B cell (primary cell): Measurements from ENCODE around the gene TECR. TPM values are rescaled to one million over a fixed set of nuclear protein-coding genes. Genes with fewer than 3 reads are reported as not detected.

Experiments
- ATAC-seq: fragments of 200-7000 bp; cut with Tn5 transposase; one replicate; pipeline ENCODE4 v1.10.0; 2021; ENCODE audit warnings: low read depth, mild to moderate bottlenecking, moderate number of reproducible peaks, moderate library complexity
- CTCF ChIA-PET: fragments of 350-600 bp; sonication (Branson Sonifier 250); formaldehyde crosslinking; loops from one replicate; lab custom pipeline; 2021; ENCODE audit warnings: antibody characterized with exemption, inconsistent platforms; lab: Charles Lee
- POLR2A ChIA-PET: fragments of 350-600 bp; sonication (Branson Sonifier 250); formaldehyde crosslinking; loops from one replicate; lab custom pipeline; 2021; ENCODE audit warnings: antibody characterized with exemption; lab: Charles Lee
- DNase-seq: peaks from one replicate; pipeline ENCODE4 v3.0.0; 2013
- H2AFZ ChIP-seq: 2 replicates; pipeline ENCODE4 v1.6.1; 2012; ENCODE audit warnings: mild to moderate bottlenecking, low read depth, low read length; ENCODE audit not compliant: insufficient read depth, poor library complexity, severe bottlenecking
- H3K27ac ChIP-seq, 2 donors: 1 replicate in 1 of 2; 2 replicates in 1 of 2; pipeline ENCODE4 v1.5.1; 2012 to 2013; ENCODE audit warnings: low read length in 2 of 2, mild to moderate bottlenecking in 2 of 2, moderate library complexity in 1 of 2
- H3K27me3 ChIP-seq, 4 experiments: fragments of 200-600 bp in 1 of 4; sonication (generic) in 1 of 4; replicated peaks in 1 of 4; 1 replicate in 2 of 4; 2 replicates in 2 of 4; pipeline versions ENCODE4 v1.6.1 to v1.7.0; 2013 to 2016; ENCODE audit warnings: low read length in 3 of 4, mild to moderate bottlenecking in 2 of 4, mixed read lengths in 1 of 4, moderate library complexity in 1 of 4; ENCODE audit not compliant: insufficient read depth in 4 of 4, control insufficient read depth in 3 of 4; ENCODE audit errors: control extremely low read depth in 1 of 4
- H3K36me3 ChIP-seq, 2 experiments: replicated peaks in 1 of 2; 1 replicate in 1 of 2; 2 replicates in 1 of 2; pipeline versions ENCODE4 v1.6.1 to v1.7.1; 2013; ENCODE audit warnings: low read length in 1 of 2; ENCODE audit not compliant: insufficient read depth in 2 of 2, control insufficient read depth in 1 of 2; ENCODE audit errors: control extremely low read depth in 1 of 2, extremely low read depth in 1 of 2
- H3K4me1 ChIP-seq, 2 donors: fragments of 200-600 bp in 1 of 2; sonication (generic) in 1 of 2; 1 replicate in 1 of 2; 2 replicates in 1 of 2; pipeline versions ENCODE4 v1.5.1 to v1.6.1; 2013 to 2017; ENCODE audit warnings: low read length in 2 of 2; ENCODE audit not compliant: control insufficient read depth in 2 of 2, insufficient read depth in 2 of 2
- H3K4me2 ChIP-seq: replicated peaks from 2 replicates; pipeline ENCODE3; 2012; ENCODE audit warnings: mild to moderate bottlenecking, low read depth, low read length; ENCODE audit not compliant: poor library complexity, severe bottlenecking
- H3K4me3 ChIP-seq, 5 experiments: fragments of 200-600 bp in 1 of 5; sonication (generic) in 1 of 5; 1 replicate in 3 of 5; 2 replicates in 2 of 5; pipeline versions ENCODE4 v1.5.1 to v1.7.0; 2011 to 2016; ENCODE audit warnings: low read length in 4 of 5, mild to moderate bottlenecking in 4 of 5, low read depth in 2 of 5, control low read depth in 1 of 5, moderate library complexity in 1 of 5; ENCODE audit not compliant: insufficient read depth in 1 of 5; ENCODE audit errors: control extremely low read depth in 1 of 5, extremely low read depth in 1 of 5
- H3K79me2 ChIP-seq: fragments of 200-600 bp; sonication (generic); one replicate; pipeline ENCODE4 v1.6.0; 2016; ENCODE audit warnings: low read length; ENCODE audit not compliant: control insufficient read depth, insufficient read depth
- H3K9ac ChIP-seq: fragments of 200-600 bp; sonication (generic); 2 replicates; pipeline ENCODE4 v1.6.1; 2017; ENCODE audit warnings: mild to moderate bottlenecking, low read length, moderate library complexity
- H3K9me3 ChIP-seq, 3 donors: one replicate each; pipeline versions ENCODE4 v1.6.1 to v1.7.1; 2013; ENCODE audit warnings: low read length in 2 of 3; ENCODE audit not compliant: control insufficient read depth in 2 of 3, insufficient read depth in 1 of 3; ENCODE audit errors: control extremely low read depth in 1 of 3
- H4K20me1 ChIP-seq: 2 replicates; pipeline ENCODE4 v1.6.0; 2012; ENCODE audit warnings: mild to moderate bottlenecking, low read length; ENCODE audit not compliant: insufficient read depth, control insufficient read depth, poor library complexity, severe bottlenecking
- H3K27ac Mint-ChIP-seq: one replicate; pipeline ENCODE4 v1.8.0; 2021; ENCODE audit warnings: mixed read lengths
- H3K27me3 Mint-ChIP-seq: one replicate; pipeline ENCODE4 v1.8.0; 2021; ENCODE audit warnings: mixed read lengths
- H3K4me1 Mint-ChIP-seq: one replicate; pipeline ENCODE4 v1.8.0; 2021; ENCODE audit warnings: mixed read lengths
- H3K4me3 Mint-ChIP-seq: one replicate; pipeline ENCODE4 v1.8.0; 2021; ENCODE audit warnings: mixed read lengths
- H3K9me3 Mint-ChIP-seq: one replicate; pipeline ENCODE4 v1.8.0; 2022; ENCODE audit warnings: mixed read lengths; ENCODE audit not compliant: insufficient read depth
- CTCF ChIP-seq: fragments of 200-600 bp; IDR thresholded peaks from one replicate; pipeline ENCODE4 v1.8.0; 2022; ENCODE audit warnings: antibody characterized with exemption, mild to moderate bottlenecking
- EZH2 ChIP-seq: IDR thresholded peaks from 2 replicates; pipeline ENCODE4 v1.6.1; 2012; ENCODE audit warnings: borderline replicate concordance, low read depth, mild to moderate bottlenecking, moderate library complexity, low read length; ENCODE audit not compliant: insufficient read depth, poor library complexity, severe bottlenecking
- whole genome bisulfite sequencing: methylation state at CpG from one replicate; pipeline ENCODE4 v1.1.5; 2013; ENCODE audit warnings: missing lambda C conversion rate; ENCODE audit not compliant: insufficient coverage; 5-methylcytosine and 5-hydroxymethylcytosine counted together
- intact Hi-C: fragments of 100-400 bp; cut with micrococcal nuclease; formaldehyde crosslinking; loops from one replicate; pipeline ENCODE4 v1.10.0; 2022
- polyA plus RNA-seq: library from polyadenylated mRNA; depleted of rRNA; stranded (reverse); fragments of >200 nt; gene quantifications from 2 replicates; pipeline ENCODE4 v1.2.3, GENCODE V29; 2012
- total RNA-seq, 2 donors: library from RNA; stranded (reverse); fragments of 120-200 nt in 1 of 2; gene quantifications; 1 replicate in 1 of 2; 2 replicates in 1 of 2; pipeline versions ENCODE4 v1.2.3 to v1.2.4, GENCODE V29; 2013 to 2022

The TECR gene
- total and polyA plus RNA-seq, 2 donors (not counting 1 experiment from before 2014, with no cell fraction given) = 68.9 to 129 TPM

GRCh38 chr19:14487370-14488125 lies 41.8 kb upstream of the TECR start:
- intact Hi-C loops = loop anchor here (2.0 kb wide), 1 partner anchor 291 kb away; no protein-coding TSS in a partner anchor
- ChIA-PET POLR2A (interaction anchor here (0.6 to 2.2 kb wide), 2 partner anchors 30 kb away, joined by 4 to 5 read pairs; partner anchors contain the start of gene DNAJB1), CTCF (interaction anchor here (0.6 to 1.2 kb wide), 8 partner anchors 9 to 543 kb away, joined by 3 to 5 read pairs (median 3); no protein-coding TSS in a partner anchor)
- no peak for DNase-seq
- Histone ChIP-seq H3K4me3 (no peak overlapping the region), H3K4me2 (no peak overlapping the region), H3K9ac (no peak overlapping the region), H3K27me3 (no peaks in the 10 kb centered on the region), H2AFZ (no peak overlapping the region), H3K79me2 (no peaks in the 10 kb centered on the region), H3K27ac (no peak overlapping the region), H3K36me3 (no peaks in the 10 kb centered on the region), H3K4me1 (no peaks in the 10 kb centered on the region), H4K20me1 (no peaks in the 10 kb centered on the region), H3K9me3 (no peaks in the 10 kb centered on the region)
- ATAC-seq = no peak
- no peak for TF ChIP-seq EZH2
- TF ChIP-seq CTCF = no peak
- no peak overlapping the region for H3K4me3 Mint-ChIP-seq
- no peak overlapping the region for H3K27ac Mint-ChIP-seq
- H3K4me1 Mint-ChIP-seq = no peaks in the 10 kb centered on the region
- no peaks in the 10 kb centered on the region for H3K9me3 Mint-ChIP-seq
- 92% methylated on average over 4 of the region's 16 CpGs for WGBS
- H3K27me3 Mint-ChIP-seq = no peaks in the 10 kb centered on the region

- Mint-ChIP-seq H3K4me1 (peaks cover 14% of the 10 kb centered on the region), H3K27me3 (no peaks in the 10 kb centered on the region), H3K9me3 (no peaks in the 10 kb centered on the region), H3K4me3 (no peak overlapping the region), H3K27ac (no peak overlapping the region)
- intact Hi-C loops = no loop called here
- H3K4me1 ChIP-seq = peaks cover 6 to 16% of the 10 kb centered on the region in 2 donors
- CTCF ChIA-PET = interaction anchor here (0.9 kb wide), 1 partner anchor 11 kb away, joined by 4 read pairs; no protein-coding TSS in a partner anchor
- H3K9ac ChIP-seq = no peak overlapping the region
- no peak overlapping the region for H2AFZ ChIP-seq
- no peak overlapping the region for H3K4me2 ChIP-seq
- DNase-seq (no peak), ATAC-seq (no peak)
- WGBS = 95% methylated on average over 3 of the region's 5 CpGs
- POLR2A ChIA-PET = no interaction called here
- H3K4me3 ChIP-seq = no peak overlapping the region
- TF ChIP-seq CTCF (no peak), EZH2 (no peak)
- no peak overlapping the region for H3K27ac ChIP-seq
- H3K36me3 ChIP-seq = no peaks in the 10 kb centered on the region
- H3K79me2 ChIP-seq = no peaks in the 10 kb centered on the region
- no peaks in the 10 kb centered on the region for H4K20me1 ChIP-seq
- H3K27me3 ChIP-seq = no peaks in the 10 kb centered on the region
- H3K9me3 ChIP-seq = peaks cover 0 to 4% (median 0%) of the 10 kb centered on the region in 3 donors
These were observed 36.5 kb upstream of the TECR start for GRCh38 chr19:14492756-14493337.
